Measurements from ENCODE around the gene ELAVL3. TPM values are rescaled to one million over a fixed set of nuclear protein-coding genes. Genes with fewer than 3 reads are reported as not detected.

The ELAVL3 gene
- total and polyA plus RNA-seq, 2 of the 8 experiments (the other 6 are each of a cell fraction or from before 2014, with no cell fraction given) = 0.80 to 1.0 TPM

DNA sequence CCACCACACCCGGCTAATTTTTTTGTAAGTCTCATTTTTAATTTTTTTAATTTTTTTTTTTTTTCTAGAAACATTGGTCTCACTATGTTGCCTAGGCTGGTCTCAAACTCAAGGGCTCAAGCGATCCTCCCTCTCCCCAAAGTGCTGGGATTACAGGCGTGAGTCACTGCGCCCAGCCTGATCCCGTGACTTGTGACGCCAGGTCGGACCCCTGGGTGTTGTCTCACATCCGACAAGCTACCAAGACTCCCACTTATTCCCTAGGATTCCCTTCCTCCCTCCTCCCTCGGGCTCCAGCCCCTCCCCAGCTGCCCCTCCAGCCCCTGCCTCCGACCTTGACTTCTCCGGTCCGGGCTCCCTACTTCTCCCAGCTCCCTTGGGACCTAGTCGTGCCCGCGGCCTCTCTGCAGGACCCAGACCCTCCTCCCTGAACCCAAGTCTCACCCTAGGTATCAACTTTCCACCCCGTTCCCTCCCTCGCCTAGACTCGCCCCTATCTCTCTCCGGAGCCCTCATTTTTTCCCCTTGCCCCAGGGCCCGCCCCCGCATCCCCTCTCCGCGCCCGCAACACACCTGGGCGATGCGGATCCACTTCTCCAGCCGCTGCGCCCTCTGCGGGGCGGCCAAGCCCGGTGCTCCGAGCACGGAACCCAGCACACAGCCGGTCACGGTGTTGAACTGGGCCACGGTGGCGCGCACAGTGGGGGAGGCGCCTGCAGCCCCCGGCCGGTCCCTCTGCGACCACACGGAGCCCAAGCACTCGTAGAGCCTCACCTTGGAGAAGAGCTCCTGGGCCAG lies 74.8 kb downstream of the ELAVL3 start:
- H2BK120ac ChIP-seq (replicated peaks; ENCODE audit: low read depth, low read length) = no peak overlapping the region
- peaks cover 0 to 6% (median under 1%) of the 10 kb centered on the region in 4 experiments; a peak in 4 of 7 replicates for H3K4me1 ChIP-seq (replicated peaks in 1 of 4; ENCODE audit: control insufficient read depth in 3 of 4, insufficient read depth in 4 of 4, low read length in 3 of 4)
- FAIRE-seq = no peak
- H3K27me3 ChIP-seq (replicated peaks in 1 of 4; ENCODE audit: control insufficient read depth in 3 of 4, extremely low read depth in 1 of 4, insufficient read depth in 3 of 4, low read length in 3 of 4) = no peaks in the 10 kb centered on the region
- peak overlapping the region; percentile 60; the same call in 1 of the 2 replicates for H2BK5ac ChIP-seq (ENCODE audit: low read depth, low read length)
- H4K8ac ChIP-seq (ENCODE audit: extremely low read depth, insufficient read depth, low read length) = peak overlapping the region; percentile 76; the same call in 1 of the 2 replicates
- no peak overlapping the region for H4K91ac ChIP-seq (replicated peaks; ENCODE audit: insufficient read length, low read length)
- peaks cover 1% of the 10 kb centered on the region; the same call in 1 of the 2 replicates for H3K23me2 ChIP-seq (ENCODE audit: low read depth, low read length)
- no peaks in the 10 kb centered on the region for H3K79me1 ChIP-seq (ENCODE audit: low read depth, low read length)
- H2BK15ac ChIP-seq (ENCODE audit: low read length) = no peak overlapping the region
- H2BK12ac ChIP-seq (ENCODE audit: low read depth, low read length) = 0 out of 2 replicates have a peak overlapping the region, but pooled peaks have one; percentile 9
- no peak overlapping the region for H2AFZ ChIP-seq (ENCODE audit: low read length)
- CTCF ChIA-PET (ENCODE audit: partially characterized antibody) = interaction anchor here (0.6 to 4.4 kb wide), 18 partner anchors 10 to 931 kb away, joined by 3 to 69 read pairs (median 8); partner anchors contain the start of genes EPOR, RGL3 and TSPAN16
- H3K36me3 ChIP-seq (ENCODE audit: control insufficient read depth in 2 of 4, insufficient read depth in 4 of 4, low read length in 3 of 4) = peaks cover 0 to 22% (median 6%) of the 10 kb centered on the region in 4 experiments; a peak in 6 of 8 replicates
- no peak overlapping the region for H3K9ac ChIP-seq (replicated peaks in 1 of 4; ENCODE audit: extremely low read depth in 1 of 4, low read depth in 3 of 4, low read length in 3 of 4)
- POLR2A ChIA-PET (ENCODE audit: partially characterized antibody) = interaction anchor here (0.6 to 3.9 kb wide), 18 partner anchors 10 to 175 kb away, joined by 3 to 22 read pairs (median 3); partner anchors contain the start of genes ELAVL3, EPOR and RGL3
- H4K20me1 ChIP-seq (replicated peaks in 1 of 2; ENCODE audit: control insufficient read depth in 1 of 2, insufficient read depth in 2 of 2, low read length in 2 of 2) = no peaks in the 10 kb centered on the region
- no peak overlapping the region for H2BK20ac ChIP-seq (ENCODE audit: low read length)
- no peak overlapping the region for H3K14ac ChIP-seq (ENCODE audit: insufficient read length)
- H3K56ac ChIP-seq (replicated peaks; ENCODE audit: insufficient read length, low read depth, low read length) = no peak overlapping the region
- H4K5ac ChIP-seq (ENCODE audit: insufficient read length, low read depth, low read length) = no peak overlapping the region
- no peak overlapping the region for H3K23ac ChIP-seq (ENCODE audit: insufficient read length)
- H2AK5ac ChIP-seq (ENCODE audit: low read depth, low read length) = no peak overlapping the region
- H3K4me2 ChIP-seq (ENCODE audit: insufficient read depth in 1 of 2, low read depth in 2 of 2, low read length in 2 of 2) = peak overlapping the region; percentile 26 to 60
- no peak overlapping the region for H3K4ac ChIP-seq (replicated peaks; ENCODE audit: insufficient read length, low read depth, low read length)
- peak in 1 of 2 experiments; percentile 87 for DNase-seq (ENCODE audit: low read depth in 1 of 2, low spot score in 2 of 2)
- no peaks in the 10 kb centered on the region for H3K79me2 ChIP-seq (ENCODE audit: control insufficient read depth in 1 of 2, insufficient read depth in 2 of 2, low read length in 2 of 2)
- H3K9me3 ChIP-seq (ENCODE audit: insufficient read depth in 2 of 2, low read depth in 1 of 2, low read length in 1 of 2) = no peaks in the 10 kb centered on the region
- 0 out of 2 replicates have a peak overlapping the region, but pooled peaks have one; percentile 49 for H3K27ac ChIP-seq (ENCODE audit: low read depth, low read length)
- H3K18ac ChIP-seq (ENCODE audit: extremely low read depth, low read length) = no peak overlapping the region
- WGBS, 2 experiments (ENCODE audit: extremely low coverage in 1 of 2, insufficient coverage in 1 of 2, insufficient read length in 1 of 2, insufficient replicate concordance in 2 of 2, low coverage in 1 of 2, low lambda C conversion rate in 2 of 2, missing lambda C conversion rate in 1 of 2) = 68% methylated on average over 21 of the region's 44 CpGs; no CpG with 5 or more reads in 1 of the 2 experiments
- peak overlapping the region in 1 of 4 experiments; percentile 47; a peak in 2 of 8 replicates for H3K4me3 ChIP-seq (ENCODE audit: extremely low read depth in 1 of 4, insufficient read depth in 2 of 4, low read depth in 3 of 4, low read length in 4 of 4)
- no peak for TF ChIP-seq SIX5 (IDR thresholded peaks at IDR 0.05; ENCODE audit: low read depth, low read length)
- peak; percentile 48 to 69; a peak in 3 of 4 replicates for TF ChIP-seq RAD21 (IDR thresholded peaks at IDR 0.05 in 1 of 2, conservative IDR thresholded peaks at IDR 0.05 in 1 of 2; ENCODE audit: low read depth in 2 of 2, low read length in 2 of 2)
- no peak for TF ChIP-seq SIRT6 (IDR thresholded peaks at IDR 0.05; ENCODE audit: low read length)
- no peak for TF ChIP-seq POLR2A (IDR thresholded peaks at IDR 0.05; ENCODE audit: control extremely low read depth in 1 of 2, low read depth in 2 of 2, low read length in 2 of 2)
- TF ChIP-seq TAF7 (optimal IDR thresholded peaks at IDR 0.05; ENCODE audit: borderline replicate concordance, low read depth, low read length) = no peak
- TF ChIP-seq SAP30 (IDR thresholded peaks at IDR 0.05; ENCODE audit: insufficient read depth, insufficient replicate concordance, low read length) = no peak
- TF ChIP-seq RBBP5 (IDR thresholded peaks at IDR 0.05; ENCODE audit: borderline replicate concordance, low read depth, low read length) = no peak
- peak; percentile 97 for TF ChIP-seq EGR1 (IDR thresholded peaks at IDR 0.05; ENCODE audit: borderline replicate concordance, low read depth, low read length)
- no peak for TF ChIP-seq SP4 (IDR thresholded peaks at IDR 0.05; ENCODE audit: low read length)
- no peak for TF ChIP-seq HDAC2 (IDR thresholded peaks at IDR 0.05; ENCODE audit: borderline replicate concordance in 1 of 2, low read depth in 2 of 2, low read length in 2 of 2)
